SKM-1 treated with dmso at 0.1 percent for 144 hours (cell line): ENCODE measurements around the gene OPTC.
"Not testable (repeated sequence)": the region's sequence is repeated elsewhere in the genome, so short reads cannot be mapped to it uniquely, and the experiment has no call there.

Source experiments
- DNase-seq: peaks from one replicate; lab custom pipeline; 2025; ENCODE audit not compliant: unreplicated experiment; lab: John Stamatoyannopoulos, UW

OPTC gene, protein sequence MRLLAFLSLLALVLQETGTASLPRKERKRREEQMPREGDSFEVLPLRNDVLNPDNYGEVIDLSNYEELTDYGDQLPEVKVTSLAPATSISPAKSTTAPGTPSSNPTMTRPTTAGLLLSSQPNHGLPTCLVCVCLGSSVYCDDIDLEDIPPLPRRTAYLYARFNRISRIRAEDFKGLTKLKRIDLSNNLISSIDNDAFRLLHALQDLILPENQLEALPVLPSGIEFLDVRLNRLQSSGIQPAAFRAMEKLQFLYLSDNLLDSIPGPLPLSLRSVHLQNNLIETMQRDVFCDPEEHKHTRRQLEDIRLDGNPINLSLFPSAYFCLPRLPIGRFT

DNA sequence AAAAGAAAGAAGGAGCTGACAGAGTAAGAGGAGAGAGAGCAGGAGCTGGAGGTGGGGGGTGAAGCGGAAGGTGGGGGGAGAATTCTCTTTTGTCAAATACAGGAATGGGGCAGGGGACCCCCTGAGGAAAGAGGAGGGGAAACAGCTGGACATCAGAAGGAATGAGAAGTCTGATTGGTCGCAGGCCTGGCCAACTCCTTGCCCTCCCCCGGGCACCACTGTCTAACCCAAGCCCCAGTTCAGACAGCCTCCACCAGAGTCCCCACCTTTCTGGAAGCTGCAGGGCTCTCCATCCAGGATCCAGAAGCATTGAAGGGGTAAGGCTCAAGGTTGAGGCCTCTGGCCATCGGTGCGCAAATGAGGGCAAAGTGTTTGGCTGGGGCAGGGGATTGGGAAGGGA lies at the start of gene OPTC:
TSS of gene OPTC (plus strand) at position 253 of the 400 bp plus-strand sequence. CDS start 1,853 bp downstream, outside the sequence.
- DNase-seq = no peak

DNA sequence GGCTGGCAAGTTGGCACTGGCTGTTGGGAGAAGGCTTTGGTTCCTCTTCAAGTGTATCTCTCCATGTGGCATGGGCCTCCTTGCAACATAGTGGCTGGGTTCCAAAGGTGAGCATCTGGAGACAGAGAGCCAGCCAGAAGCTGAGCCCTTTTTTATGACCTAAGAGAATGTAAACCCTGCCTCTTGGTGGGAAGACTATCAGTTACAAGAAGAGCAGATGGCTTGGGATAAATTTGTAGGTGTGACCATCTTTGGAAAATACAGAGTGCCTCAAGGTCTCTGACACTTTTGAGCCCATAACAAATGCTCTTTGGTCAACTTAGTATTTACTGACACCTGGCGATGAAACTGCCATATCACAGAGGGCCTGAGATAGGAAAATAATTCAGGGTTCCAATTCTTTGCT lies 49.8 kb upstream of the OPTC start:
- no peak for DNase-seq

DNA sequence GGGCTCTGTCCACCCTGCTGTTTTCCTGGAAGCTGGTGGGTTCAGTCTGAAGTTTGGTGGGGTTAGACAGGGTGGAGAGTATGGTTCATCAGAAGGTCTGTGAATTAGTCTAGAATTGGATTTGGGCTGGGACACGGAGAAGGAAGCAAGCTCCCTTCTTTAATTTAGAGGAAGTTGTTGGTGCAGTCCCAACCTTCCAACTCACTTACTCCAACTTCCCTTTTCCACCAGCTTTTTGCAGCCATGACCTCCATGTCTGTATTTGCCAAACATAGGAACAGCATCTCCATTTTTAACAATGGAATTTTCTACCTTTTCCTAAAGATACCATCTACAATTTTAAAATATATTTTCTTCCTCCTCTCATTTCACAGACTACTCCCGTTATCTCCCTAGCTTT lies 46.8 kb upstream of the OPTC start:
- DNase-seq = peak; percentile 92

DNA sequence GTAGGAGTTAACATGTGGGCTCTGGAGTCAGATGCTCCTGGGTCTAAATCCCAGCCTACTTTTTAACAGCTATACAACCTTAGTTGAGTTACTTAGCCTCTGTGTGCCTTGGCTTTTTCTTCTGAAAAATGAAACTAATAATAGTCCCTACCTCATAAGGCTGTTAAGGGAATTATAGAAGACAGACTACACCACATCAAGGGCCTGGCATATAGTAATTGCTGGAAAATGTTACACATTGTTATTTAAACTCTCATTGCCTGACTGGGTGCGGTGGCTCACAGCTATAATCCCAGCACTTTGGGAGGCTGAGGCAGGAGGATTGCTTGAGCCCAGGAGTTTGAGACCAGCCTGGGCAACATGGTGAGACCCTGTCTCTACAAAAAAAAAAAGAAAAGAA lies 46.4 kb upstream of the OPTC start:
- not testable (repeated sequence) for DNase-seq

DNA sequence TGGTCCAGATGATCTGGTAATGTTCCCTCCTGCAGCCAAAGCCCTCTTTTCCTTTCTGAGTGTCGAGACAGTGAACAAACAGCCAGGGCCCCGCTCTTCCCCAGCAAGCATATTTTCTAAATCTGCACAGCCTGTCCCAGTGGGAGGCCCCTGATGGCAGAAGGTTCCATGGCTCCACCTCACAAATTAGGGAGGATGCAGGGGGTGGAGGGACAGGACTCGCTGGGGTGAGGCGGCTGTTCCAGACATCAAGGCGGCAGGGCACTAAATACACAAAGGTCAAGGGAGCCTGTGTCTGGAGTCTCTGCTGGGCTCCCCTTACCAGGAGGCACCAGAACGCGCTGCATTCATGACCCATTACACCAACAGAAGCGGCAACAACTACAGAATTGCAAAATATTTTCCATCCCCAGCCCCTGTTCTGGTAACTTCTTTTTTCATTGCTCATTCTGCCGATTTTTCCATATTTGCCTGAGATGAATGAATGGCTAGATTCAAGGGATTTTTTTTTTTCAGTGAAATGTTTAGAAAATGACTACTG lies 45.4 kb upstream of the OPTC start:
- DNase-seq = no peak

DNA sequence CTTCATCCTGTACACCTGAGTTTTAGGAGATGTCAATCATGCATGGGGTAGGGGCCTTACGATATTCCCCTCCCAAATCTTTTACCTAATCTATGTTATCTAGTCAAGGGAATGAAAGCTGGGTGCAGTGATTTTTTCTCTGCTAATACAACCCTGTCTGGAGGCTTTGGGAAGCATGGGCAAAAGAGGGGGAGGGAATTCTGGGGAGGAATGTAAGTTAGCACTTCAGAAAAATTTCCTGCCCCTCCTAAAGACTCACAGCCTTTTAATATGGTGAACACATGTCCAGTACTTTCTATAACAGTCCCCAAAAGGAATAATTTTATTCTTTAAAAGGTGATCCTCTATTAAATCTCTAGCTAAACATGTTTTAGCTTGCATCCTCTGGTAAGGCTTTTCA lies 44.0 kb upstream of the OPTC start:
- no peak for DNase-seq

DNA sequence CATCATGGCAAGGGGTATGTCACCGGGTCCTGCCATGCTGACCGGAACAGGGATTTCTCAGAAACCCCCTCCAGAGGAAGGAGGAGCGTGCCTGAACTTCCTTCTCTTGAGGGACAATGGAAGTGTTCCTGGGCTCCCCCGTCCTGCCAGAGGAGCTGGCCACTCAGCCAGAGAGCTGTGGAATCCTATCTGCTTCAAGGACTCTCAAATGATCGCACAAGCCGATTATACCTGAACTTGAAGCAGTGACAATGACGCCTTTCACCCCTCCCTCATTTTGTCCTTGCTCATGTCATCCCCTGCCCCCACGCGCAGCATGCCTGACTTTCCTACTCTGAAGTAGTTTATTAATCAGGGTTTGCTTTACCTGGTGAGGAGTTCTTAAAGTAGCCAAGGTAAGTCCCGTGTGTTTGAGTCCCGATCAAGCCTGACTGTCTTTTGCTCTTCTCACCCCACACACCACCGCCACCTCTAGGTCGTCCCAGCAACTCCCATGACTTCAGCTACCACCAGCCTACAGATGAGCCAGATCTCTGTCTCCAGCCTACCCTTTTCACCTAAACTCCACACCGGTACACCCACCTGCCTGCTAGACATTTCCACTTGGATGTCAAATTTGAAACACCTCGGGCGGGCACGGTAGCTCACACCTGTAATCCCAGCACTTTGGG lies 43.3 kb upstream of the OPTC start:
- DNase-seq = no peak

DNA sequence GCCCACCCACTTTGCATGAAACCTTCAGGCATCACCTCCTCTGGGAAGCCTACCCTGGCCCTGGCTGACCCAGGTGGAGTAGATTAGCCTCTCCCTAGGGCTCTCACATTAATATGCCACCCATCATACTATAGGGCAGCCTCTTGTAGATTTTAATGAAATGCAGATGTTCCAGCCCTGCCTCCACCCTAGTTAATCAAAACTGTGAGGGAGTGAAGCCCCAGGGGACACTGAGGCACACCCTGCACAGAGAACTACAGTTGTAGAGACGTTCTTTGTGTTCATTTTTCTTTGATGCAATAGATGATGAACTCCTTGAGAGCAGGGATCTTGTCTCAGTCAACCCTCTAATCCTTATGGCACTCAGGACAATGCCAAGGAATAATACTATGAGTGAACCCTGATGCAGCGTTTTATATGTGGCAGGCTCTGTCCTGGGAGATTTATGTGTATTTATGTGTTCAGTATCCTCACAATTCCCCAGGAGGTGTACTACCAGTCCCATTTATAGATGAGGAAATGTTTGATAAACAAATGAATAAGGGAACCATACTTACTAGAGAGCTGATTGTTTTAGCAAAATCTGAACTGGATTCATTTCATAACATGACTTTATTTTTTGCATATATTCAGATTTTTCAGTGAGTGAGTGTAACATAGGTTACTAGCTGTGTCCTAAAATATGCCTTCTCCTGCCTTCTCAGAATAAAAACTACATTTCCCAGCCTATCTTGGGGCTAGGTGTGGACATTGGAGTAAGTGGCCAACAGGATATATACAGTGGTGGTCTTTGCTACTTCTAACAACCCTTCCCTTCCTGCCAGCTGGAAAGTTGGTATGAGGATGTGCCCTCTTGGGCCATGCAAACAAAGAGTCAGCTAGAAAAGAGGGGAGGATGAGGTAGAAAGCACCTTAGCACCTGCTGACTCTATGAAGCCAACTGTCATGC lies 41.8 kb upstream of the OPTC start:
- DNase-seq = no peak

DNA sequence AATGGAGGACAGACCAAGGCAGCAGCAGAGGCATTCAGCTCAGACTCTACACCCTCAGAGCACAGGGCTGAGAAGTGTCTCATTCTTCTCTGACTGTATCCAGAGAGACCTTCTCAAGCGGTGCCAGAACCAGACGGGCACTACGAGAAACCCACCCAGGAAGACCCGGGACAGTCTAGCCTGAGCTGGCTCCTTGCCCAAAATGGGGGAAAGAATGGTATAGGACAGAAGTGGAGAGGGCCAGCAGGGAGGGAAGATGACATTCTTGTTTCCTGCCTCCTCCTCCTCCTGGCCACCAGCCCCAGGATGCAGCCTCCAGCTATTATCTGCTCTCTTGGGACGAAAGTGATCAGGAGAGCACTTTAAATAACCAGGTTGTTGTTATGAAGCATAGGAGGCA lies 40.9 kb upstream of the OPTC start:
- no peak for DNase-seq

DNA sequence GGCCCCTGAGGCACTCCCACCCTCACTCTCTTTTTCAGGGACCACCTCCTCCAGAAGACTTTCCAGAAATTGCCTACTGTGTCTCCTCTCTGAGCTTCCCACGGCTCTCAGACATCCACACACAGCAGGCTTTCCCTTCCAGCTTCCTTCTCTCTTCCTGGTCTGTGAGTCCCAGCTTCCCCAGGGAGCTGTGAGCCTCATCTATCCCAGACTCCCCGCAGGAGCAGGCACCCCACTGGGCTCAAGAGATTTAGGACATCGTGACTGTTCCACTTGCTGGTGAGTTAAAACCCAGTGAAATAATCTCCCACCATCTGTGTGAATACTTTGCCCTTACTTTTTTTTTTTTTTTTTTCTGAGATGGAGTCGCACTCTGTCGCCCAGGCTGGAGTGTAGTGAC lies 40.3 kb upstream of the OPTC start:
- no peak for DNase-seq

DNA sequence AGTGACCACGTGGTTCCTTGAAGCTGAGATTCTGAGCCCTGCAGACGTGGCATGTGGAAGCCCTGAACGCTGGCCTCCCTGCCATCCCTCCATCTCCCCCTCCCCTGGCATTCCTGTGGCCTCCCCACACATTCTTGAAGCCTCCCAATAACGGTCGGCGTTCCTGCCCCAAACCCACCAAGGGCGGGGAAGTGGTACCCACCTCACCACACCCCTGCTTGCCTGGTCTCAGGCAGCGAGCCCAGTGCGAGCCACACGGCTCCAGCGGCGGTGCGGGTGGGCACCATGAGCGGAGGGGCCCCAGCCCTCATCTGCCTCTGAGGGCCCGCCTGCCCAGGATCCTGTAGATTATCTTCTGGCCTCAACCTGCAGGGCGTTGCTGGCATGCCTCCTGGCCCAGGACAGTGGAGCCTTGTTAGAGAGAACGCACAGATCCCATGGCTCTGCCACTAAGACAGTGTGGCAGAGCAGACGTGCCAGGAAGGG lies 38.9 kb upstream of the OPTC start:
- DNase-seq = no peak

DNA sequence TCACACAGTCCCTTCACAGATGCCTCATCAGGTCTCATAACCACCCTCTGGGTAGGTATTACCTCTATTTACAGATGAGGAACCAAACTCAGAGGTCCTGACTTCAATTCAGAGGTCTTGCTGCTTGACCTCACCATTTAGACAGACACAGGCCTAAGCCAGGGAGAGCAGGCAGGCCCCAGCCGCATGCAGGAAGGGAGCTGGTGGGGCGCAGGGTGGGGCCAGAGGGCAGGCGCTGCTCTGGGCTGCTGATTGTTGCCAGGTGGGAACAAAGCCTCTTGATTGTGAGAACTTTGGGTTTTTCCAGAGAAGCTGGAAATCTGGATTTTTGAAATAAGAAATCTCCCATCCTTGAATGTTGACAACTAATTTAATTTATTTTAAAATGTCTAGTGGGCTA lies 38.2 kb upstream of the OPTC start:
- no peak for DNase-seq

DNA sequence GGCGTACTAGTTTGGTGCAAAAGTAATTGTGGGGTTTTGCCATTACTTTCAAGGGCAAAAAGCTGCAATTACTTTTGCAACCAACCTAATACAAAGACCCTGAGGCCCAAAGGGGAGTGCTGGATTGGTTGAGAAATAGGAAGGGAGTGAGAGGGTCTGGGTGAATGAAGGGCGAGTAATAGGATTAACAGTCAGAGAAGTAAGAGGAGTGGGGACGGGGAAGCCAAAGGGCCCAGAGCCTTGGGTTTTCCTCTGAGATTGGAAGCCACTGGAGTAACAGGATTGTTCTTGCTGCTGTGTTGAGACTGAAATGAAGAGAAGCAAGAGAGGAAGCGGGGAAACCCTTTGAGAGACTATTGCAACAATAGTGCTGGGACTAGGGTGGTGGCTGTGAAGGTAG lies 37.4 kb upstream of the OPTC start:
- DNase-seq = no peak

DNA sequence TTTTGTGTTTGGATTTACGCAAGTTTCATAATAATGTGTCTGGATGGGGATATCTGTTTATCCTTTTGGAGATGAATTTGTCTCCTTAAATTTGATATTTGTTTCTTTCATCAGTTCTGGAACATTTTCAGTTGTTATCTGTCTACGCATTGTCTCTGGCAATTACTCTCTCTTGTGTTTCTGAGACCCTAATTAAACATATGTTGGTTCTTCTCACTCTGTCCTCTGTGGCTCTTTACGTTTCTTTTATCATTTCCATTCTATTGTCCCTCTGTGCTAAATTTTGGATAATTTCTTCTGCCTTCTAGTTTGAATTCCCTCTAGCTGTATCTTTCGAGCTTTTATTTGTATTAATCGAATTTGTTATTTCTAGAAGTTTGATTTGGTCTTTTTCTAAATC lies 35.9 kb upstream of the OPTC start:
- DNase-seq = no peak

DNA sequence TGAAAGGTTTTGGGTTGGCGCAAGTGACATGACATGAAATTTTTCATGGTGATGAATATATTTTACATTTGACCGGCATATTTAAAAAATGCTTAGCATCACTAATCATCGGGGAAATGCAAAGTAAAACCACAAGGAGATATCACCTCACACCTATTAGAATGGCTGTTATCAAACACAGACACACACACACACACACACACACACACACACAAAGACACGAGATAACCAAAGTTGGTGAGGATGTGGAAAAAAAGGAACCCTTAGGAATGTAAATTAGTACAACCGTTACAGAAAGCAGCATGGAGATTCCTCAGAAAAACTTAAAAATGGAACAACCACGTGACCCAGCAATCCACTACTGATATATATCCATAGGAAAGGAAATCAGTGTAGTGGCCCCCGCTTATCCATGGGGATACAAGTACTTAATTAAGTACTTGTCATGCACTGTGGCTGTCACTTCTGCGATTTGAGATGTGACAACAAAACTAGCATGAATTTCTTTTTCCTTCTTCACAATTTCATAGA lies 34.2 kb upstream of the OPTC start:
- DNase-seq = no peak

DNA sequence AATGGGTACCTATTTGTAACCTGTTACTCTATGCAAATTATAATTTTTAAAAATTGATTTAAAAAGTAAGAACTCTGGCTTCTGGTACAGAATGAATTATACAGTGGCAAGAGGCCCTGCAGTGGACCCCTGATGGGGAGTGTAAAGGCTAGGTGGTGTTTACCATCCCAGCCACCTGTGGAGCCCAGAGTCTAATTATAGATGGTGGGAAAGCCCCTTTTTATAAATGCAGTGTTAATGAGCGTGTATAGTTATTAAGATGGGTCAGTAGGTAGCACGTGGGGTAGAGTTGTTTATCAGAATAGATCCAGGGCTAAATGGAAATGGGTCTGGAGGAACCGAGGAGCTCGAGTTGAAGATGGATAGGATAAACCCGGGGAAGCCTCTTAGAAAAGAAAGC lies 32.2 kb upstream of the OPTC start:
- no peak for DNase-seq

DNA sequence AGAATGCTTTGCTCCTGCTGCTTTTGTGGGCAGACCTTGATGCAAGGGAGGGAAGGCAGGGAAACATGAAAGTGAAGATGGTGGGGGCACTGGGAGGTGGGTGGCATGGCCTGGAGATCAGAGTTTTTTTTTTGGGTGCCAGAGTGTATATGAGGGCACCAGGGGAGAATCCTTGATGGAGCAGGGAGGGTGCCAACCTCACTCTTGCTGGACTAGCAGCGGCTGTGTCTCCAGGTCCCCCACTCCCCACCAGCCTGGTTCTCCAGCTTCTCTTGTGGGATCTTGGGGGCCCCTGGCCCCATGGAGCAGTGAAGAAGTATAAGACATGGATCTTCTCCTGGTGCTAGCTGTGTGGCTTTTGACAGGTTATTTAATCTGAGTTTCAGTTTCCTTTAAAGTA lies 31.8 kb upstream of the OPTC start:
- no peak for DNase-seq

DNA sequence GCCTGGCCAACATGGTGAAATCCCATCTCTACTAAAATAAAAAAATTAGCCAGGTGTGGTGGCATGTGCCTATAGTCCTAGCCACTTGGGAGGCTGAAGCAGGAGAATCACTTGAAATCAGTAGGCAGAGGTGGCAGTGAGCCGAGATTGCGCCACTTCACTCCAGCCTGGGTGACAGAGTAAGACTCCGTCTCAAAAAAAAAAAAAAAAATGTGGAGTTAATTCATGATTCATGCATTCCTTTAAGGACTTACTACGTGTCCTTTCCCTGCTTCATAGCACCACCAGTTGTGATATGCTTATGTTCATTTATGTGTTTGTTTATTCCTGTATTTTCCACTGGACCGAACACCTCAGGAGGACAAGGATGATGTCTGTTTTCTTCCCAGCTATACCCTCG lies 31.1 kb upstream of the OPTC start:
- no peak for DNase-seq

DNA sequence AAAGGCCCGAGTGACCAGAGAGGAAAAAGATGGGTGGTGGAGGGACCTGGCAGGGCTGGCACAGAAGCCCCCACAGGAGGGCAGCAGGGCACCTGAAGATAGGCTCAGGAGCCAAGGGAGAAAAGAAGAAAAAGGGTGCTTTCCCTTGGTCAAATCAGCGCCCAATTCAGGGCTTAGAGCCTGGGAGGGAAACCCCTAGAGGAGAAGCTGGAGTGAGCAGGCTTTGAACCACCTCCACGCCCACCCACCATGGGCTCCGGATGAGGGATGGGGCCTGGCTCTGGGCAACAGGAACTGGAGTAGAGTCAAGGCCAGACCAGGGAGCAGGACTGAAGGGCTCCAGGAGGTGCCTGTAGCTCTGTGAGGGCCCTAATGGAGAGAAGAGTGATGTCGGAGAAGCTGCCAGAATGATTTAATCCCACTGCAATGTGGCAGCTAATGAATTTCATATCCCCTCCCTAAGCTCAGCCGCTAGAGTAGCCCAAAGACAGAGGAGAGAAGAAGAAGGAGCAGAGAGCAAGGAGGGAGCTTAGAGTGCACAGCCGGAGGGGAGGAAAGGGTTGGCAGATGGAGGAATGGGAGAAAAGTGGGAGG lies 30.4 kb upstream of the OPTC start:
- no peak for DNase-seq

DNA sequence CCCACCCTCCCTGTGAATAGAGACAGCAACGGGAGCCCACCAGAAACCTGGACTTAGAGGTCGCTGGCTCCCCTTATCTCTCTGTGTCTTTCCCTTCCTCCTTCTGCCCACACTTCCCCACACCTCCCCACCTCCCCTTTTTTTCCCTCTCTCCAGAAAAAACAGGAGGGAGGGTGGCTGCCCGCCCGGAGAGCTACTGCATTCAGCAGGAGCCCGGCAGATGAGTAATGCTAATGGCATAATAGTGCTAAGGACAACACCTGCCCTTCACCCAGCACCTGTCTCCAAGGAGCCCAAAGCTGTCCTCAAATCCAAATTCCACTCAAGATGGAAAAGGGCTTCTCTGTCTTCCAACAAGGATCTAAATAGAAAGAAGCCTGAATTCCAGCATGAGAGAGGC lies 29.7 kb upstream of the OPTC start:
- DNase-seq = no peak

DNA sequence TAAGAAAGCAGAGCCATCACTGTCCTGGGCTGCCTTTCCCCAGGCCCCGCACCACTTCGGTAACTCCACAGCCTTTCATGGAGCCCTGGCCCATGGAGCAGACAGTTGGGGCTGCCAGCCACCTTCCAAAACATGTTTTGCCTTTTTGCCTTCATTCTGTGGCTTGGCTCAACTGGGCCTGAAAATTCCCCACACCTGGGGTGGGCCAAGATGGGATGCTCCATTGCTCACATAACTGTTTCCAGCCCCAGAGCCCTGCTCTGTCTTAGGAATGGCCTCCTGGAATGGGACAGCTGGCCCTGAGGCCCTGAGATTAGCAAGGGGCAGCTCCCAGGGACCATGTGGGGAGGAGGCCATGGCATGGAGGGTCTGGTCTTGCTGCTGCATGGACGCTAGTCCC lies 29.2 kb upstream of the OPTC start:
- no peak for DNase-seq
